Mucosa of descending colon (tissue), 3 donors: ENCODE measurements around the gene ANLN. TPM values are rescaled to one million over a fixed set of nuclear protein-coding genes. Genes with fewer than 3 reads are reported as not detected.

ENCODE experiments used
- ATAC-seq: fragments of 200-7000 bp; cut with Tn5 transposase; one replicate; pipeline ENCODE4 v1.9.1; 2020; ENCODE audit warnings: mild to moderate bottlenecking, moderate library complexity
- DNase-seq, 3 donors: peaks; one replicate each; pipeline ENCODE4 v3.0.0-alpha.2; 2020
- H3K36me3 ChIP-seq: fragments of 200-600 bp; one replicate; pipeline ENCODE4 v1.8.0; 2021; ENCODE audit warnings: low read depth, mild to moderate bottlenecking
- H3K4me1 ChIP-seq: fragments of 200-600 bp; one replicate; pipeline ENCODE4 v1.8.0; 2021; ENCODE audit warnings: low read depth, mild to moderate bottlenecking
- H3K4me3 ChIP-seq: fragments of 200-600 bp; one replicate; pipeline ENCODE4 v1.8.0; 2021; ENCODE audit warnings: mild to moderate bottlenecking
- H3K9me3 ChIP-seq: fragments of 200-600 bp; one replicate; pipeline ENCODE4 v1.8.0; 2021; ENCODE audit warnings: mild to moderate bottlenecking
- intact Hi-C, 2 donors: fragments of 100-400 bp; cut with DNase I in 1 of 2; cut with micrococcal nuclease in 1 of 2; formaldehyde crosslinking; loops; one replicate each; pipeline versions ENCODE4 v1.11.0 to v1.11.1; 2022; cut with DNase I, micrococcal nuclease
- total RNA-seq, 3 donors: library from RNA; stranded (reverse); fragmentation: NEBNext Ultra II Directional in 2 of 3; extraction: Animal tissue kit (Norgen Biotek cat#: 25700) in 2 of 3; gene quantifications; one replicate each; pipeline versions ENCODE4 v1.2.1 to v1.2.4, GENCODE V29; 2021 to 2023
- TF ChIP-seq, protein P1 (sequence below): fragments of 200-600 bp; IDR thresholded peaks from one replicate; pipeline ENCODE4 v1.8.0; 2022; ENCODE audit warnings: antibody characterized with exemption, mild to moderate bottlenecking
- donor health status: DM: no; HTN: no; CAD: no; lungs with moderate emphysema.
- donor health status: DM: no; HTN: no; CAD: no.
- donor health status: DM: no; HTN: yes; CAD: no.

ANLN gene
- total RNA-seq, 3 donors from 2014 or later: 3.8 to 23.7 (median 6.4) TPM

DNA sequence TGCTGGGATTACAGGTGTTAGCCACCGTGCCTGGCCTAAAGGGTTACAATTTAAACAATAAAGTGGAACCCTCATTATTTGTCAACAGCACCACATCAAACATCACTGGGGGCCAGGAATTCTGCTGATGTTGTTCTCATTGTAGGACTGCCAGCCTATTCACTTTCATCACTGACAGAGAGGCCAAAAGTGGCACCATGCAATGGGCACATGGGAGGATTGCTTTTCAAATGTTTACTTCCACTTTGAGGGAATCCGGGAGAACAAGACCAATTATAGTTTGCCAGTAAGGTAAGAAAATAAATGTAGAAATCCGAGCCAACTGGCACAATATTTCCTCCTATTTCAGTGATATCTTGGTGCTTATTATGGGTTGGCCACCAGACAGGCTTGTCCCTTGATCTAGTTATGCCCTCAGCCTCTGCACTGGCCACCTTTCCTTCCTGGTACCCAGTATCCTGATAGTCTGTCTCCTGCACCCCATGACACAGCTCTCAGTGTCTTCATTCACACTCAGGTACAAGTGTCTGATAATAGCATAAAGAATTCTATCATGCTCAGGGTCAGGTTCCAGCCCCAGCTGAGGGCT lies 82.6 kb downstream of the ANLN start:
- H3K36me3 ChIP-seq: no peaks in the 10 kb centered on the region
- no peak for DNase-seq
- intact Hi-C loops: loop anchor here in 1 of 2 donors (10.0 kb wide), 1 partner anchor 713 kb away; no protein-coding TSS in a partner anchor
- ATAC-seq: no peak
- TF ChIP-seq, protein P1, sequence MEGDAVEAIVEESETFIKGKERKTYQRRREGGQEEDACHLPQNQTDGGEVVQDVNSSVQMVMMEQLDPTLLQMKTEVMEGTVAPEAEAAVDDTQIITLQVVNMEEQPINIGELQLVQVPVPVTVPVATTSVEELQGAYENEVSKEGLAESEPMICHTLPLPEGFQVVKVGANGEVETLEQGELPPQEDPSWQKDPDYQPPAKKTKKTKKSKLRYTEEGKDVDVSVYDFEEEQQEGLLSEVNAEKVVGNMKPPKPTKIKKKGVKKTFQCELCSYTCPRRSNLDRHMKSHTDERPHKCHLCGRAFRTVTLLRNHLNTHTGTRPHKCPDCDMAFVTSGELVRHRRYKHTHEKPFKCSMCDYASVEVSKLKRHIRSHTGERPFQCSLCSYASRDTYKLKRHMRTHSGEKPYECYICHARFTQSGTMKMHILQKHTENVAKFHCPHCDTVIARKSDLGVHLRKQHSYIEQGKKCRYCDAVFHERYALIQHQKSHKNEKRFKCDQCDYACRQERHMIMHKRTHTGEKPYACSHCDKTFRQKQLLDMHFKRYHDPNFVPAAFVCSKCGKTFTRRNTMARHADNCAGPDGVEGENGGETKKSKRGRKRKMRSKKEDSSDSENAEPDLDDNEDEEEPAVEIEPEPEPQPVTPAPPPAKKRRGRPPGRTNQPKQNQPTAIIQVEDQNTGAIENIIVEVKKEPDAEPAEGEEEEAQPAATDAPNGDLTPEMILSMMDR: no peak
- no peaks in the 10 kb centered on the region for H3K4me1 ChIP-seq
- H3K9me3 ChIP-seq: no peaks in the 10 kb centered on the region
- no peak overlapping the region for H3K4me3 ChIP-seq

- Histone ChIP-seq H3K9me3 (no peaks in the 10 kb centered on the region), H3K4me1 (no peaks in the 10 kb centered on the region), H3K4me3 (no peak overlapping the region), H3K36me3 (no peaks in the 10 kb centered on the region)
- TF ChIP-seq, protein P1: peak; percentile 31
- peak in 2 of 3 donors; percentile 74 to 86 for DNase-seq
- ATAC-seq: peak; percentile 71
- intact Hi-C loops: loop anchor here in 1 of 2 donors (10.0 kb wide), 1 partner anchor 711 kb away; no protein-coding TSS in a partner anchor
Observed at GRCh38 chr7:36473454-36474282, 84.0 kb downstream of the ANLN start.

GRCh38 chr7:36474283-36475010 lies 84.8 kb downstream of the ANLN start:
- intact Hi-C loops: loop anchor here in 1 of 2 donors (10.0 kb wide), 1 partner anchor 710 kb away; no protein-coding TSS in a partner anchor

GRCh38 chr7:36475011-36475342 lies 85.3 kb downstream of the ANLN start:
- ATAC-seq (no peak), DNase-seq (no peak)
- TF ChIP-seq, protein P1: no peak
- intact Hi-C loops: loop anchor here in 1 of 2 donors (10.0 kb wide), 1 partner anchor 710 kb away; no protein-coding TSS in a partner anchor
- Histone ChIP-seq H3K4me3 (no peak overlapping the region), H3K36me3 (no peaks in the 10 kb centered on the region), H3K9me3 (no peaks in the 10 kb centered on the region), H3K4me1 (no peaks in the 10 kb centered on the region)

More at GRCh38 chr7:36474283-36475010, 84.8 kb downstream of the ANLN start:
- H3K36me3 ChIP-seq: no peaks in the 10 kb centered on the region
- TF ChIP-seq, protein P1: no peak
- DNase-seq: no peak
- no peak overlapping the region for H3K4me3 ChIP-seq
- no peaks in the 10 kb centered on the region for H3K9me3 ChIP-seq
- ATAC-seq: no peak
- no peaks in the 10 kb centered on the region for H3K4me1 ChIP-seq

GRCh38 chr7:36475381-36475780 lies 85.7 kb downstream of the ANLN start:
- Histone ChIP-seq H3K9me3 (no peaks in the 10 kb centered on the region), H3K36me3 (no peaks in the 10 kb centered on the region), H3K4me3 (no peak overlapping the region), H3K4me1 (no peaks in the 10 kb centered on the region)
- intact Hi-C loops: loop anchor here in 1 of 2 donors (10.0 kb wide), 1 partner anchor 709 kb away; no protein-coding TSS in a partner anchor
- no peak for ATAC-seq
- TF ChIP-seq, protein P1: no peak
- DNase-seq: no peak
